Tibial nerve (tissue), 3 donors: ENCODE data around the gene AHCTF1.

ENCODE experiments used
- POLR2A ChIP-seq, 2 donors: fragments of 450-650 bp; IDR thresholded peaks; one replicate each; pipeline ENCODE4 v1.6.1; 2017; ENCODE audit warnings: antibody characterized with exemption in 2 of 2, mild to moderate bottlenecking in 2 of 2, moderate library complexity in 2 of 2
- TF ChIP-seq, protein P1 (sequence below), 5 experiments: fragments of 200-600 bp in 3 of 5; fragments of 450-650 bp in 2 of 5; sonication (generic) in 3 of 5; IDR thresholded peaks; one replicate each; pipeline ENCODE4 v1.5.1; 2016 to 2019; ENCODE audit warnings: antibody characterized with exemption in 5 of 5, mild to moderate bottlenecking in 3 of 5, moderate library complexity in 2 of 5

DNA sequence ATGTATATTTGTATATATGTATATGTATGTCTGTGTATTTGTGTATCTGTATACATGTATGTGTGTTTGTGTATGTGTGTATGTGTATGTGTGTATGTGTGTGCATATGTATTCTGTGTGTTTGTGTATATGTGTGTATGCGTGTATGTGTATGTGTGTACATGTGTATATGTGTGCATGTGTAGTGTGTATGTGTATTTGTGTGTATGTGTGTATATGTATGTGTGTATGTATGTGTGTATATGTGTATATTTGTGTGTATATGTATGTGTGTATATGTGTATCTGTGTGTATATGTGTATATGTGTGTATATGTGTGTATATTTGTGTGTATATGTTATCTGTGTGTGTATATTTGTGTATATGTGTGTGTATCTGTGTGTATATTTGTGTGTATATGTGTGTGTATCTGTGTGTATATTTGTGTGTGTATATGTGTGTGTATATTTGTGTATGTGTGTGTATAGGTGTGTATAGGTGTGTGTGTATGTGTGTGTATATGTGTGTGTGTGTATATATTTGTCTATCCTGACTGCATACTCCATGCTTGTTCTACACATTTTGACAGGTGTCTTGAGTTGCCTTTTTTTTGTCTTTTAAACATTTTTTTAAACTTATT lies 106.1 kb downstream of the AHCTF1 start:
- TF ChIP-seq, protein P1, sequence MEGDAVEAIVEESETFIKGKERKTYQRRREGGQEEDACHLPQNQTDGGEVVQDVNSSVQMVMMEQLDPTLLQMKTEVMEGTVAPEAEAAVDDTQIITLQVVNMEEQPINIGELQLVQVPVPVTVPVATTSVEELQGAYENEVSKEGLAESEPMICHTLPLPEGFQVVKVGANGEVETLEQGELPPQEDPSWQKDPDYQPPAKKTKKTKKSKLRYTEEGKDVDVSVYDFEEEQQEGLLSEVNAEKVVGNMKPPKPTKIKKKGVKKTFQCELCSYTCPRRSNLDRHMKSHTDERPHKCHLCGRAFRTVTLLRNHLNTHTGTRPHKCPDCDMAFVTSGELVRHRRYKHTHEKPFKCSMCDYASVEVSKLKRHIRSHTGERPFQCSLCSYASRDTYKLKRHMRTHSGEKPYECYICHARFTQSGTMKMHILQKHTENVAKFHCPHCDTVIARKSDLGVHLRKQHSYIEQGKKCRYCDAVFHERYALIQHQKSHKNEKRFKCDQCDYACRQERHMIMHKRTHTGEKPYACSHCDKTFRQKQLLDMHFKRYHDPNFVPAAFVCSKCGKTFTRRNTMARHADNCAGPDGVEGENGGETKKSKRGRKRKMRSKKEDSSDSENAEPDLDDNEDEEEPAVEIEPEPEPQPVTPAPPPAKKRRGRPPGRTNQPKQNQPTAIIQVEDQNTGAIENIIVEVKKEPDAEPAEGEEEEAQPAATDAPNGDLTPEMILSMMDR (IDR thresholded peaks at IDR 0.05), result no peak
- no peak for TF ChIP-seq POLR2A (IDR thresholded peaks at IDR 0.05)
